ENCODE measurements around the gene FOXK1.
A peak's percentile ranks its signal among the peaks of the same experiment; 100 is the strongest.

FOXK1 gene

DNA sequence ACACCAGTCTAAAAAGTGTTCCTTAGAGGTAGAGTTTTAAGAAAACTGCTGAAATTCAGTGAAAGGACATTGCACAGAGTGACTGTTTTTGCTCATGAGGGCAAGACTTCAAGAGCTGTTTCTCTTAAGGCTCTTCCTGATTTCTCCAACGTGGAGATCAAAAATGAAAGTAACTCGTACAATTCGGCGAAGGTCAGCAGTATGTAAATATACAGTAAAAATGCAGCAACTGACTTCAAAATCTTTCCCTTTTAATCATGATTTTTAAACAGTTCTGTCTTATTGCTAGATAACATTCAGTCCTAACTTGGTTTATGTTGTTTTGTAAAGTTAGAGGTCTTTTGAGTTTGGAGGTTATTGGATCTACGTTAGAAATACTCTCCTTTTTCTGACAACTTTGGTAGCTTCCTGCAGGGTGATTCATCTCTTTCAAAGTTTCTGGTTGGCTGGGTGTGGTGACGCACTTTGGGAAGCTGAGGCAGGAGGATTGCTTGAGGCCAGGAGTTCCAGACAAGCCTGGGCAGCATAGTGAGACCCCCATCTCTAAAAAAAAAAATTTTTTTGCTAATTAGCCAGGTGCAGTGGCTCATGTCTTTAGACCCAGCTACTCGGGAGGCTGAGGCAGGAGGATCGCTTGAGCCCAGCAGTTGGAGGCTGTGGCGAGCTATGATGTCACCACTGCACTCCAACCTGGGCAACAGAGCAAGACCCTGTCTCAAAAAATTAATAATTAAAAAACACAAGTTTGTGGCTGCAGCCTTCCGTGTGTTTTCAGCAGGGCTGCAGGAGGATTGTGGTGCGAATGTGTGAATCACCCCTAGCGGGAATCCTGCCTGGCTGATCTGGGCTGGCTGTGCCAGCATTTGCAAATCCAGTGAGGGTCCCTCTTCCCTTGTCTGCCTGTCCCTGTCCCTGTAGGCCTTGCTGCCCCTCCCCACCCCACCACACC, 64.2 kb downstream of the FOXK1 start:
- no peak for DNase-seq

DNA sequence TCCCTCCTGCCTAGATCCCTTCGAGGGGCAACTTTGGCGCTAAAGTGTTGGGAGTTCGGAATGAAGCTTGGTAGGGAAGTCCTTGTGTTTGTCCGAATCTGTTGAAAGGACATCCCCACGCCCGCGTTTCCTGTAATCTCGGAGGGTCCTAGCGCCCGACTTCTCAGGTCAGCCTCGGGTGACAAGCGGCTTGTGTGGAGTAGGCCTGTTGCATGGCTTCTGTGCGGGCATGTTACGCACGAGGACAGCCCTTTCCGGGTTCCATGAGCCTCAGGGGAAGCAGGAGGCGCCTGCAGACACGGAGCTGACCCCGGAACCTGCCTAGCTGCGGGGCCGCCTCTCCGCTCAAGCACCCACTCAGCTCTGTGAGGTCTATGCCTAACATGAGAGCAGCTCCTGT, 64.9 kb downstream of the FOXK1 start:
- no peak for DNase-seq

DNA sequence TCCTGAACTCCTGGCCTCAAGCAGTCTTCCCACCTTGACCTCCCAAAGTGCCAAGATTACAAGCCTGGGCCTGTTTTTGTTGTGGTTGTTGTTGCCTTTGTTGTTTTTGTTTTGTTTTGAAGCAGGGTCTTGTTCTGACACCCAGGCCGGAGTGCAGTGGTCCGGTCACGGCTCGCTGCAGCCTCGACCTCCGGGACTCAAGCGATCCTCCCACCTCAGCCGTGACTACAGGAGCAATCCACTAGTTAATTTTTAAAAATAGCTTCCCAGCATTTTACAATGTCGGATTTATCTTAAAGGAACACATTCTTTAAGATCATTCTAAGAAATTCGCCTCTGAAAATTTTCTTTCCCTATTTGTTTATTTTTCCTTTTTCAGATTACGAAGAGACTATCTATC, 65.7 kb downstream of the FOXK1 start:
- no peak for DNase-seq

DNA sequence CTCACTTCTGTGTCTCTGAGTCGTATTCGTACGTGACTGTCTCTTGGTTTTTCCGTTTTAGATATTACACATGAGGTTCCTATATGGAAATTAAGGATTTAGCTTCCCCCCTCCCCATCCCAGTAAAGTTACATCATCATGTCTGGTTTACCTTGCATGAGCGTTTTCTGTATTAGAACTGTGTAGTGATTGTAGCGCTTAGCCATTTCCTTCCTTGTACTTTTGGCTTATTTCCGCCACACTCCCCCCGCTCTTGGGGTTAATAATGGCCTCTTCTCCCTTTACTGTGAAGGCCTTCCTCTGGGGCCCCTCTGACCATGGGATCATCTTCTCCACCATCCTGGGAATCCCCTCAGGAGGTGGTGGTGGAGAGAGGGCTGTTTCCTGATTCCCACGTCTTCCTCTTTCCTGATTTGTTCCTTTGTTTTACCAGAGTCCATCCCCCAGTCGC, 66.2 kb downstream of the FOXK1 start:
- no peak for DNase-seq

DNA sequence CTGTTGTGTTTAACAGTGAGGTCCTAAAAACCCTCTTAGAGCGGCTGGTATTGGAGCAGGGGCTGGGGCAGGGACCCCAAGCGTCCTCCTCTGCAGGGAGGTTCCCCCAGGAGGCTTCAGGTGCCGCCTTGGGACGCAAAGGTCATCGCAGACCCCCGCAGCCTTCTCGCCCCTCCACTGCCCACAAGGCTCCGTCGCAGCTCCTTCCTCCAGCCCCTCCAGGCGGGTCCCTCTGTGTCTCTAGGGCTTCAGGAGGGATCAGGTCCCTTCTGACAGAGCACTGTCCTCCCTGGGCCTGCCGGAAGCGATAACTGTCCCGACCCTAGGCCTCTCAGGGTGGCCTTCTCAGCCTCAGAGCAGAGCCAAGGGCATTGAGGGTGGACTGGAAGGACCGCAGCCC, 67.3 kb downstream of the FOXK1 start:
- DNase-seq = no peak

GRCh38 chr7:4749798-4750197, 67.7 kb downstream of the FOXK1 start:
- no peak for DNase-seq

DNA sequence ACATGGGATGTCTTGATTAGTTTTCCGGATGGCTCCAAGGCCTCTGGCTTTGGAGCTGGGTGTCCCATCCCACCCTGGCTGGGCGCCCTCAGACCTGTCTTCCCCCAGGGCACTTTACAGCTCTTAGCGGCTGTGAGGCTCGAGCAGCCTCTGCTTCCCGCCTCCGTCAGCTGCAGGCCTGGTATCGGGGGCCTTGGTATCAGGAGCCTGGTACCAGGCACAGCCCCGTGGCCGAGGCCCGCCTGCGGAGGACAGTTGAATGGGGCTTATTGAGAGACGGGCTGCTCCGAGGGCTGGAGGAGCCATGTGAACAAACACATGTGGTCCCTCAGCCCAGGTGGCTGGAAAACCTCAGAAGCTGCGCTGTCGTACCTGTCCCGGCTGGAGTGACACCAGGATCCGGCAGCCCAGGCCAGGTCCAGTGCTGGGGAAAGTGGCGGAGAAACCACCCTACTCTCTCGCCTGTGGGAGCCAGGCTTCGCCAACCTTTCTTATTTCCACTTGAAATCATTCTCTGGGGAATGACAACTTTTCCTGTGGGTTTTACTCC, 69.4 kb downstream of the FOXK1 start:
- DNase-seq = no peak

GRCh38 chr7:4753598-4754432, 71.7 kb downstream of the FOXK1 start:
- DNase-seq = peak; percentile 84

- no peak for DNase-seq
Measured at GRCh38 chr7:4754433-4755010, 72.4 kb downstream of the FOXK1 start.

DNA sequence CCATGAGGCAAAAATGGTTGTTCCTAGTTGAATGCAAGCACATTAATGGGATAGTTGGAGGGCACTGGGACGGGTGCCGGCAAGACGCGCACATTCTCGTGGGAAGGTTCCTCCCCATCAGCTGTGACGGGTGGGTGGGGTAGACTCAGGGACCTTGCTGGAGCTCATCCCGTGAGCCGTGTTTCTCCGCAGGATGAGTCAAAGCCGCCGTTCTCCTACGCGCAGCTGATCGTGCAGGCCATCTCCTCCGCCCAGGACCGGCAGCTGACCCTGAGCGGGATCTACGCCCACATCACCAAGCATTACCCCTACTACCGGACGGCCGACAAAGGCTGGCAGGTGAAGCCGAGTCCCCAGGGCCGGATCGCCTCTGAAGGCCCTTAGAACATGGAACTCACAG, 73.0 kb downstream of the FOXK1 start:
- no peak for DNase-seq

DNA sequence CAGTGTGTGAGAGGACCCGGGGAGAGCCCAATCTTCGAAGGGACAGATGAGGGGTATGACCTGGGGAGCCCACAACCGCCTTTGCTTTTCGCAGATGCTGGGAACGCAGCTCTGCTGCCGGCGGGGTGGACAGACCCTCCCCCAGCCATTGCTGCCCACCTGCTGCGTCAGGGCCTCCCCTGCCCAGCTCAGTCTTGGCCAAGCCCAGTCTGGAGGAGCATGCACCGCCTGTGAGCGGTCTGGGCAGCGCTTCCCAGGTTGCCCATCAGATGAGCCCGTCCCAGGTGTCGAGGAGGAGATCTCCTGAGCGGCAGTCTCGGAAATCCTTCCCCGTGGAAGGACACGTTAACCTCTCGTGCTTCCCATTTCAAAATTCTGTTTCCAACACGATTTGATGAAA, 76.0 kb downstream of the FOXK1 start:
- DNase-seq = no peak

- DNase-seq = no peak
Measured at GRCh38 chr7:4758791-4759190, 76.7 kb downstream of the FOXK1 start.

DNA sequence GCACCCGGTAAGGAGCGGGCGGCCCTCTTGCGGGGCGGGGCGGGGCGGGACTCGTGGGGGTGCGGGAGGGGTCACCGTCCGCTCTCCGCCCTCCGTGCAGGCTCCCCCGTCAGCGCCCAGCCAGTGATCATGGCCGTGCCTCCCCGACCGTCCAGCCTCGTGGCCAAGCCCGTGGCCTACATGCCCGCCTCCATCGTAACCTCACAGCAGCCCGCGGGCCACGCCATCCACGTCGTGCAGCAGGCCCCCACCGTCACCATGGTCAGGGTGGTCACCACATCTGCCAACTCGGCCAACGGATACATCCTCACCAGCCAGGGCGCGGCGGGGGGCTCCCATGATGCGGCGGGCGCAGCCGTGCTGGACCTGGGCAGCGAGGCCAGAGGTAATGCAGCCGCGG, 77.1 kb downstream of the FOXK1 start:
- no peak for DNase-seq

DNA sequence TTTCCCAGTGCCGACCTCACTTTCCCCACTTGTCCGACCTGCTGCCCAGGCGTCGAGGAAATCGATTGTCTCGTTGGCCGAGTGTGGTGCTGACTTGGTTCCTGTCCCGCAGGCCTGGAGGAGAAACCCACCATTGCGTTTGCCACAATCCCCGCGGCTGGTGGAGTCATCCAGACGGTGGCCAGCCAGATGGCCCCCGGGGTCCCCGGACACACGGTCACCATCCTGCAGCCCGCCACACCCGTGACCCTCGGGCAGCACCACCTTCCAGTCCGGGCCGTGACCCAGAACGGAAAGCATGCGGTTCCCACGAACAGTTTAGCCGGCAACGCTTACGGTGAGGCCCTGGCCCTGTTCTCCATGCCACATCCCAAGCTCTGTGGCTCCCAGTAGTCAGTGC, 78.9 kb downstream of the FOXK1 start:
- no peak for DNase-seq

- DNase-seq = no peak
Measured at GRCh38 chr7:4762121-4763055, 80.3 kb downstream of the FOXK1 start.

DNA sequence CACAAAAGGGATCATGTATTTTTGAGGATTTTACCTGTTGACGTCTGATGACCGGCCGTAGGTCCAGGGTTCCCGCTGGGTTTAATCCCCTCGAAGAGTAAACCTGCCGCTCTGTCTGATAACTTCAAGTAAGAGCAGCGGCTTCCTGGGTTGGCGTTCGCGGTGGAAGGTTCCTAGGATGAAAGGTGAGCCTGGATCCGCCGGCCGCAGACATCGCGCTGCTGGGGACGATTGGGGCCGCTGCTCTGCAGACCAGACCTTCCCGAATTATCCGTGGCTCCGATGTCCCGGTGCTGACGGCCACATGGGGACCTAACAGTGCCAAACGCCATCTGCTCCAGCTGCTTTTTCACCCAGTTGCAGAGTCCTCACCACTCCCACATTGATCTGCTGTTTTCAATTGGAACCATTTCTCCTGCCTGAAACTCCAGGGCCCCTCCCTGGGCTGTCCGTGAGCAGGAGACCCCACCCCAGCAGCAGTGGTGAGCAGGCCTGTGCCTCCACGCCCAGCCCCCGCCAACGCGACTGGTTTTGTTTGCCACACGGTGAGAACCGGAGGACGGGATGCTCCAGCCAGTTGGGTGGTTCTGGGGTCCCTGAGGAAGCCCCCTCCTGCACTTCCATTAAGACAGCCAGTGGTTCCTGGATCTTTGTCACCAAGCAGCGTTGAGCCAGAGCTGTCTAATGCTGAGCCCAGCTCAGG, 81.1 kb downstream of the FOXK1 start:
- no peak for DNase-seq

- no peak for DNase-seq
Measured at GRCh38 chr7:4763794-4764185, 81.7 kb downstream of the FOXK1 start.

- DNase-seq = no peak
Measured at GRCh38 chr7:4764402-4765007, 82.4 kb downstream of the FOXK1 start.

GRCh38 chr7:4765776-4766490, 83.8 kb downstream of the FOXK1 start:
- no peak for DNase-seq

All from eye (tissue), 1 donor.